22Rv1 (cell line): Measurements from ENCODE around the gene ZNF616.

ENCODE experiments used
- CTCF ChIP-seq: fragments of 450-650 bp; IDR thresholded peaks from 2 replicates; pipeline ENCODE4 v1.5.1; 2017; ENCODE audit warnings: mild to moderate bottlenecking
- ZFX ChIP-seq: fragments of 450-650 bp; IDR thresholded peaks from 2 replicates; pipeline ENCODE4 v1.6.1; 2017; ENCODE audit warnings: antibody characterized with exemption, borderline replicate concordance

- TF ChIP-seq CTCF = no peak
- no peak for TF ChIP-seq ZFX
Observed at GRCh38 chr19:52101866-52102562, 37.7 kb downstream of the ZNF616 start.
